K562 (cell line): ENCODE measurements around the gene MVB12B.

Source experiments
- MXI1 ChIP-seq: IDR thresholded peaks from 2 replicates; pipeline ENCODE4 v1.6.1; 2011; ENCODE audit warnings: low read depth, mild to moderate bottlenecking, improper control_type of control experiment, low read length
- TF ChIP-seq, protein P1 (sequence below): fragments of 450-650 bp; formaldehyde crosslinking; IDR thresholded peaks from 2 replicates; pipeline ENCODE4 v1.4.0; 2022; ENCODE audit warnings: missing genetic modification characterization

DNA sequence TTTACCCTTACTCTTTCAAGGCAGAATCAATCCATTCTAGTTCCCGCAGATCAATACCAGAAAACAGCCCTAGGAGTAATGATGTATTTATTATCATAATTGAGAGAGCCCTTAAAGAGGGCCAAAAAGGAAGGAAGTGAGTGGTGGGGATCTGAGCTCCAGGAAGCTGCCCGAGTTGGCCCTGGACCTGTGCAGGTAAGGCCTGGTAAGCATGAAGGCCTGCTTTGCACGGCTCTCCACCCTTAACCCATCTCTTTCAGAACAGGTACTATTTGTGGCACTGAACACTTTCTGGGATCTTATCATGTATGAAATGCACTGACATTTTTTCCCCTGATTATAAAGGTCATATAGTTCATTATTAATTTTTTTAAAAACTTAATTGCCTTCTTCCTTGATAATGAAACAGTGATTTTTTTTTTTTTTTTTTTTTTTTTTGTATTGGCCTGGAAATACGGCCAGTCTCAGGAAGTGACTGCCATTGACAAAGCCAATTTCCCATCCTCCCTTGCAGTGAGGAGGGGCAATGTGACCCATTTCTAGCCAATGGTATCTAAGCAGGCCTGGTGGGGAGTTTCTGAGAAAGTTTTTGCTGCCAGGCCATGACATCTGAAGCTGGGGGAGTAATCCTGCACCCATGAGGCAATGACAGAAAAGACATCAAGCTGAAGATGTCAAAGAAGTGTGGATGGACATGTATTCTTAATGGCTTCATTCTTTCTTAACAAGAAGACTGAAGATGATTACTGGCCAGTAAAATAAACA, 6.3 kb upstream of the MVB12B start:
- TF ChIP-seq, protein P1, sequence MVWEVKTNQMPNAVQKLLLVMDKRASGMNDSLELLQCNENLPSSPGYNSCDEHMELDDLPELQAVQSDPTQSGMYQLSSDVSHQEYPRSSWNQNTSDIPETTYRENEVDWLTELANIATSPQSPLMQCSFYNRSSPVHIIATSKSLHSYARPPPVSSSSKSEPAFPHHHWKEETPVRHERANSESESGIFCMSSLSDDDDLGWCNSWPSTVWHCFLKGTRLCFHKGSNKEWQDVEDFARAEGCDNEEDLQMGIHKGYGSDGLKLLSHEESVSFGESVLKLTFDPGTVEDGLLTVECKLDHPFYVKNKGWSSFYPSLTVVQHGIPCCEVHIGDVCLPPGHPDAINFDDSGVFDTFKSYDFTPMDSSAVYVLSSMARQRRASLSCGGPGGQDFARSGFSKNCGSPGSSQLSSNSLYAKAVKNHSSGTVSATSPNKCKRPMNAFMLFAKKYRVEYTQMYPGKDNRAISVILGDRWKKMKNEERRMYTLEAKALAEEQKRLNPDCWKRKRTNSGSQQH (CRISPR knock-in tag) = no peak
- TF ChIP-seq MXI1 = no peak
